Caco-2 (cell line): Measurements from ENCODE around the gene ESD. TPM values are rescaled to one million over a fixed set of nuclear protein-coding genes. Genes with fewer than 3 reads are reported as not detected.

Source experiments
- BruUV-seq: library from RNA; stranded (reverse); fragments of 400-500 nt; replicated peaks from 2 replicates; lab custom pipeline; 2021; lab: Mats Ljungman, UMichigan
- CTCF ChIA-PET: fragments of 300-600 bp; sonication (Branson Sonifier 250); formaldehyde crosslinking; loops from one replicate; lab custom pipeline; 2022; ENCODE audit warnings: antibody characterized with exemption; lab: Charles Lee
- POLR2A ChIA-PET: fragments of 300-600 bp; sonication (Branson Sonifier 250); formaldehyde crosslinking; loops from one replicate; lab custom pipeline; 2022; ENCODE audit warnings: antibody characterized with exemption; lab: Charles Lee
- DNase-seq, 2 experiments: peaks; one replicate each; pipeline versions ENCODE4 v3.0.0 to v3.0.0-alpha.2; 2020 to 2022
- H3K27me3 ChIP-seq: replicated peaks from 2 replicates; pipeline ENCODE4 v1.6.0; 2011; ENCODE audit warnings: low read length; ENCODE audit not compliant: control insufficient read depth, insufficient read depth
- H3K36me3 ChIP-seq: 2 replicates; pipeline ENCODE4 v1.5.1; 2011; ENCODE audit warnings: low read length; ENCODE audit not compliant: control insufficient read depth, insufficient read depth
- H3K4me1 ChIP-seq: fragments of 250-450 bp; sonication (Bioruptor Pico); 2 replicates; pipeline ENCODE4 v1.5.1; 2020; ENCODE audit warnings: mild to moderate bottlenecking
- H3K4me3 ChIP-seq: 2 replicates; pipeline ENCODE4 v1.5.1; 2011; ENCODE audit warnings: low read depth, mild to moderate bottlenecking, control low read depth, low read length
- H3K9me3 ChIP-seq: fragments of 250-450 bp; sonication (Bioruptor Pico); 2 replicates; pipeline ENCODE4 v1.5.1; 2020; ENCODE audit warnings: mild to moderate bottlenecking, moderate library complexity
- H3K27ac Mint-ChIP-seq: one replicate; pipeline ENCODE4 v1.8.0; 2022; ENCODE audit warnings: mixed read lengths; ENCODE audit not compliant: unreplicated experiment
- H3K27me3 Mint-ChIP-seq: one replicate; pipeline ENCODE4 v1.8.0; 2022; ENCODE audit warnings: mixed read lengths; ENCODE audit not compliant: insufficient read depth, unreplicated experiment
- H3K36me3 Mint-ChIP-seq: one replicate; pipeline ENCODE4 v1.8.0; 2022; ENCODE audit warnings: mild to moderate bottlenecking, mixed read lengths; ENCODE audit not compliant: insufficient read depth, unreplicated experiment
- H3K4me1 Mint-ChIP-seq: one replicate; pipeline ENCODE4 v1.8.0; 2022; ENCODE audit warnings: low read depth, mixed read lengths; ENCODE audit not compliant: unreplicated experiment
- H3K4me3 Mint-ChIP-seq: one replicate; pipeline ENCODE4 v1.8.0; 2022; ENCODE audit warnings: mild to moderate bottlenecking, moderate library complexity, mixed read lengths; ENCODE audit not compliant: unreplicated experiment
- H3K9me3 Mint-ChIP-seq: one replicate; pipeline ENCODE4 v1.8.0; 2022; ENCODE audit warnings: mixed read lengths; ENCODE audit not compliant: unreplicated experiment
- CTCF ChIP-seq, 2 experiments: fragments of 200-600 bp in 1 of 2; IDR thresholded peaks; 1 replicate in 1 of 2; 2 replicates in 1 of 2; pipeline versions ENCODE4 v1.5.1 to v1.8.0; 2011 to 2022; ENCODE audit warnings: antibody characterized with exemption in 1 of 2, control low read depth in 1 of 2, inconsistent platforms in 1 of 2, low read depth in 1 of 2, low read length in 1 of 2, mild to moderate bottlenecking in 1 of 2, moderate library complexity in 1 of 2; ENCODE audit not compliant: insufficient read depth in 1 of 2, severe bottlenecking in 1 of 2, unreplicated experiment in 1 of 2
- intact Hi-C: fragments of 100-400 bp; cut with micrococcal nuclease; formaldehyde crosslinking; loops from one replicate; pipeline ENCODE4 v1.10.0; 2022; ENCODE audit not compliant: unreplicated experiment
- total RNA-seq: library from RNA; stranded (reverse); gene quantifications from 2 replicates; pipeline ENCODE4 v1.2.3, GENCODE V29; 2022

ESD gene
- total RNA-seq, 1 experiment from 2014 or later, result 119 TPM

DNA sequence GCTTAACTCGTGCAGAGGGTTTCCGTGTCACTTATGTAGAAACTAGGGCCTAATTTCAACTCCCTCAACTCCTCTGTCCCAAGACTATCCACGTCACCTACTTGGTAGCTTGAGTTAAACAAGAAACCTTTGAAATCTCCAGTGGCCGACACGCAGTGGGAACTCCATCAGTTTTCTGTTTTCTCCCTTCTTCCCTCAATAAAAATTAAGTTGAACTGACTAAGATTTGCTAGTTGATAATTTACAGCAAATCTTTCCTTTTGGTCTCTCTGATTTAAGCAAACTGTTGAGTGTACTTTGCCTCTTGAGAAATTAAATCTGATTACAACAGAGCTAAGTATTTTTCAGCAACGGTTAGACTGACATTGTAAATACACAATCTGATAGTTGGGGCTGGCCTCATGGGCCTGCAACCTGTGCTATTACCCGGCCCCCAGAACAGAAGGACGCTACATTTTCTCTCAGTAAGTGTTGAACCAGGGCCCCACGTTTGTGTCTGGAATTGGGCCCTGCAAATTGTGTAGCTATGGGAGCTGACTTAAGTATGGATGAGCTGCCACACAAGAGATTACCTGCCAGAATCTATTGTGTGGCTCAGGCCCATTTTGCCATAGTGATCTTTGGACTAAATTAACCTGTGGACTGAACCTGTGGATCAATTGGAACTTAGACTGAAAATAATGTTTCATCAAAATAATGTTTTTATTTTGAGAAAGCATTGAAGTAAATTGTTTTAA, 708 bp upstream of the ESD start:
- Mint-ChIP-seq H3K27me3 (no peaks in the 10 kb centered on the region), H3K9me3 (no peaks in the 10 kb centered on the region), H3K4me1 (peaks cover 8% of the 10 kb centered on the region), H3K27ac (peak overlapping the region; percentile 94), H3K36me3 (peaks cover 16% of the 10 kb centered on the region), H3K4me3 (peak overlapping the region; percentile 85)
- BruUV-seq, result TSS peak; percentile 93
- H3K36me3 ChIP-seq, result no peaks in the 10 kb centered on the region
- DNase-seq, result peak in 1 of 2 experiments; percentile 19
- POLR2A ChIA-PET, result no interaction called here
- no peak for TF ChIP-seq CTCF (IDR thresholded peaks at IDR 0.05; ENCODE audit: insufficient read depth in 1 of 2, low read depth in 1 of 2, low read length in 1 of 2, severe bottlenecking in 1 of 2, unreplicated experiment in 1 of 2)
- no peaks in the 10 kb centered on the region for H3K9me3 ChIP-seq
- H3K4me3 ChIP-seq, result peak overlapping the region; percentile 91
- CTCF ChIA-PET, result no interaction called here
- intact Hi-C loops, result loop anchor here (1.0 kb wide), 1 partner anchor 69 kb away; no protein-coding TSS in a partner anchor
- peaks cover 12% of the 10 kb centered on the region for H3K4me1 ChIP-seq
- H3K27me3 ChIP-seq, result no peaks in the 10 kb centered on the region

- H3K36me3 Mint-ChIP-seq, result peaks cover 16% of the 10 kb centered on the region
- Histone ChIP-seq H3K9me3 (no peaks in the 10 kb centered on the region), H3K36me3 (no peaks in the 10 kb centered on the region), H3K27me3 (no peaks in the 10 kb centered on the region), H3K4me1 (peaks cover 12% of the 10 kb centered on the region), H3K4me3 (peak overlapping the region; percentile 91)
- no peak for DNase-seq
- ChIA-PET CTCF (no interaction called here), POLR2A (no interaction called here)
- H3K9me3 Mint-ChIP-seq, result no peaks in the 10 kb centered on the region
- intact Hi-C loops, result no loop called here
- no peak for TF ChIP-seq CTCF (IDR thresholded peaks at IDR 0.05; ENCODE audit: insufficient read depth in 1 of 2, low read depth in 1 of 2, low read length in 1 of 2, severe bottlenecking in 1 of 2, unreplicated experiment in 1 of 2)
- peaks cover 8% of the 10 kb centered on the region for H3K4me1 Mint-ChIP-seq
- peak overlapping the region; percentile 94 for H3K27ac Mint-ChIP-seq
- peak overlapping the region; percentile 85 for H3K4me3 Mint-ChIP-seq
- BruUV-seq, result TSS peak; percentile 66
- no peaks in the 10 kb centered on the region for H3K27me3 Mint-ChIP-seq
These were observed 839 bp downstream of the ESD start for GRCh38 chr13:46796129-46796514.

DNA sequence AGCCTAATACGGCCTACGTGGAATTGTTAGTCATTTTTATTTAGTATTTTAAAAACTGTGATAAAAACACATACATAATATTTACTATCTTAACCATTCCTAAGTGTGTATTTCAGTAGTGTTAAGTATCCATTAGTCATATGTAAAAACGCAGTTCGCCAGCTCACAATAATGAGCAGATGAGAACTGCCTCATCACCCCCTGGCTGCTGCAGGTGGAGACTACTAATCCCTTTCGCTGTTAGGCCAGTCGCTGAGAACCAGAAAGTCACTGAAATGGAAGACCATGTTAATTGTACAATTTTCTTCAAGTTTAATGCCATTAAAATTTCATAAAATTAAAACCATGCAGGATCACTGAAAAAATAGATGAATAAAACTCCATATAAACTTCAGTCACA, 1.6 kb downstream of the ESD start:
- no peak overlapping the region for H3K4me3 Mint-ChIP-seq

More for the DNA sequence above, 1.6 kb downstream of the ESD start:
- Mint-ChIP-seq H3K27ac (no peak overlapping the region), H3K27me3 (no peaks in the 10 kb centered on the region), H3K9me3 (no peaks in the 10 kb centered on the region), H3K36me3 (peaks cover 24% of the 10 kb centered on the region), H3K4me1 (peaks cover 8% of the 10 kb centered on the region)
- no peaks in the 10 kb centered on the region for H3K9me3 ChIP-seq
- H3K27me3 ChIP-seq, result no peaks in the 10 kb centered on the region
- POLR2A ChIA-PET, result no interaction called here
- H3K4me3 ChIP-seq, result no peak overlapping the region
- no peaks in the 10 kb centered on the region for H3K36me3 ChIP-seq
- H3K4me1 ChIP-seq, result peaks cover 12% of the 10 kb centered on the region
- BruUV-seq, result no TSS peak
- CTCF ChIA-PET, result no interaction called here
- no peak for TF ChIP-seq CTCF (IDR thresholded peaks at IDR 0.05; ENCODE audit: insufficient read depth in 1 of 2, low read depth in 1 of 2, low read length in 1 of 2, severe bottlenecking in 1 of 2, unreplicated experiment in 1 of 2)
- no peak for DNase-seq
- intact Hi-C loops, result no loop called here
